ENCODE results near the gene MTMR11. TPM values are rescaled to one million over a fixed set of nuclear protein-coding genes. Genes with fewer than 3 reads are reported as not detected.
A peak's percentile ranks its signal among the peaks of the same experiment; 100 is the strongest.

The MTMR11 gene
- total and polyA plus RNA-seq, 2 of the 13 experiments (the other 11 are each of a cell fraction or from before 2014, with no cell fraction given) = 0.49 to 2.8 TPM

DNA sequence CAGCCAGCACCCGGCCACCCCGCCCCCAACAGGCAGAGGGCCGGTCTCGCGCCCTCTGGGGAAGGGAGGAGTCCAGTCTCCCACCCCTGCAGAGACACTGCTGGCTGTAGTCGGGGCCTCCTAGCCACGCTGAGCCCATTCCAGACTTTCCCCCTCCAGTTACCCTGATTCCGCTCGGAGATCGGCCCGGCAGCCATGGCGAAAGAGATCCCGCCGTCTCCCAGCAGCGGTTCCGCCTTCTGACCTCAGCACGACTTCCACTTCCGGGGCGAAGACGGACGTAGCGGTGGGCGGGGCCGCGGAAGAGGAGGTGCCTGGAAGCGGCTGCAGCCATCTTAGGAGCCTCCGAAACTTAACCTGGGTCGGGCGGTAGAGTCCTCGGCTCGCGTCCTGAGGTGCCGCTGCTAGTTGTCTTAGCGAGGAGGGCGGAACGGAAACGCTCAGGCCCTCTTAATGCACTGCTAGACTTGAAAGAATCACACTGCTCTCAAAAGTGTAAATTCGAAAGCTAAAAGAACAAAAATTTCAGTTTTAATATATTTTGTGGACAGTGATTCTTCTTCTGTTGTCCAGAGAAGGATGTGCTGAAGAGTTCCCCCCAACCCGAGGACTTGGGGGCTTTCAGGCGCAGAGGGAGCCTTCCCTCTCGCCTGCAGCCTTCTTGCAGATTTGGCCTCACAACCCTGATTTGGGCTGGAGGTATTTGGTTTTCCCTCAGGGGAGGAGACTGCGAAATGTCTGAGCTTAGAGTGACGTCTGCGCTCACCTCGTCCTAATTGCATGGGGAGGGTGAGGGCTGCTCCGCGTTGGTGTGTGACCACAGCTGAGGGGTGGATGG lies 8.9 kb downstream of the MTMR11 start, which contains the start of gene SF3B4 (continued):
- TF ChIP-seq FOXP1 (IDR thresholded peaks at IDR 0.05) (no peak), FOXP1 (CRISPR knock-in tag; IDR thresholded peaks at IDR 0.05) (no peak), ZNF792 (CRISPR knock-in tag; IDR thresholded peaks at IDR 0.05) (peak; percentile 38; the same call in 1 of the 2 replicates), MAFK (conservative IDR thresholded peaks at IDR 0.05 in 1 of 2, IDR thresholded peaks at IDR 0.05 in 1 of 2; ENCODE audit: low read length in 2 of 2) (no peak), MIER2 (CRISPR knock-in tag; IDR thresholded peaks at IDR 0.05) (peak; percentile 18; the same call in 1 of the 2 replicates), KLF6 (CRISPR knock-in tag; IDR thresholded peaks at IDR 0.05) (no peak; the same call in 1 of the 2 replicates), POLR2G (IDR thresholded peaks at IDR 0.05; ENCODE audit: low read depth, low read length) (peak; percentile 99), ISL2 (CRISPR knock-in tag; IDR thresholded peaks at IDR 0.05) (peak; percentile 37; the same call in 1 of the 2 replicates), MBD4 (IDR thresholded peaks at IDR 0.05; ENCODE audit: borderline replicate concordance, low read length) (no peak), BRD4 (CRISPR knock-in tag; IDR thresholded peaks at IDR 0.05) (peak; percentile 76), ZC3H13 (CRISPR knock-in tag; IDR thresholded peaks at IDR 0.05) (peak; percentile 73; the same call in 1 of the 2 replicates), ZNF878 (CRISPR knock-in tag; IDR thresholded peaks at IDR 0.05) (peak; percentile 58; the same call in 1 of the 2 replicates), FOXO1 (CRISPR knock-in tag; IDR thresholded peaks at IDR 0.05) (peak; percentile 36; the same call in 1 of the 2 replicates), ZBTB7B (CRISPR knock-in tag; IDR thresholded peaks at IDR 0.05) (no peak), ZNF335 (CRISPR knock-in tag; IDR thresholded peaks at IDR 0.05) (peak; percentile 73), ZNF564 (CRISPR knock-in tag; IDR thresholded peaks at IDR 0.05) (no peak), ZNF547 (CRISPR knock-in tag; IDR thresholded peaks at IDR 0.05) (peak; percentile 77), ZNF569 (CRISPR knock-in tag; IDR thresholded peaks at IDR 0.05; ENCODE audit: borderline replicate concordance) (no peak), GABPB1 (CRISPR knock-in tag; IDR thresholded peaks at IDR 0.05) (peak; percentile 99), HNRNPL (IDR thresholded peaks at IDR 0.05; ENCODE audit: low read depth, low read length) (peak; percentile 67; the same call in 1 of the 2 replicates), ZBTB38 (CRISPR knock-in tag; IDR thresholded peaks at IDR 0.05) (peak; percentile 32; the same call in 1 of the 2 replicates), ZC3H4 (CRISPR knock-in tag; IDR thresholded peaks at IDR 0.05; ENCODE audit: borderline replicate concordance) (peak; percentile 73; the same call in 1 of the 2 replicates), GFI1 (CRISPR knock-in tag; IDR thresholded peaks at IDR 0.05; ENCODE audit: borderline replicate concordance) (no peak; the same call in 1 of the 2 replicates), ETV6 (CRISPR knock-in tag; conservative IDR thresholded peaks at IDR 0.05) (0 out of 2 replicates have a peak, but pooled peaks have one; percentile 62), SIN3A (IDR thresholded peaks at IDR 0.05; ENCODE audit: borderline replicate concordance, low read depth, low read length) (peak; percentile 71; the same call in 1 of the 2 replicates), ZNF225 (CRISPR knock-in tag; IDR thresholded peaks at IDR 0.05) (peak; percentile 65; the same call in 1 of the 2 replicates), SP5 (CRISPR knock-in tag; IDR thresholded peaks at IDR 0.05; ENCODE audit: borderline replicate concordance, low read depth) (peak; percentile 83), ZFP36 (IDR thresholded peaks at IDR 0.05; ENCODE audit: borderline replicate concordance, low read depth, low read length, partially characterized antibody) (no peak), POLR2AphosphoS5 (IDR thresholded peaks at IDR 0.05; ENCODE audit: low read depth, low read length) (peak; percentile 99), ZNF672 (CRISPR knock-in tag; IDR thresholded peaks at IDR 0.05) (0 out of 2 replicates have a peak, but pooled peaks have one; percentile 66), GATAD2A (CRISPR knock-in tag; IDR thresholded peaks at IDR 0.05) (peak; percentile 28), ZNF891 (CRISPR knock-in tag; IDR thresholded peaks at IDR 0.05) (peak; percentile 34; the same call in 1 of the 2 replicates)
- TF ChIP-seq, protein P1, sequence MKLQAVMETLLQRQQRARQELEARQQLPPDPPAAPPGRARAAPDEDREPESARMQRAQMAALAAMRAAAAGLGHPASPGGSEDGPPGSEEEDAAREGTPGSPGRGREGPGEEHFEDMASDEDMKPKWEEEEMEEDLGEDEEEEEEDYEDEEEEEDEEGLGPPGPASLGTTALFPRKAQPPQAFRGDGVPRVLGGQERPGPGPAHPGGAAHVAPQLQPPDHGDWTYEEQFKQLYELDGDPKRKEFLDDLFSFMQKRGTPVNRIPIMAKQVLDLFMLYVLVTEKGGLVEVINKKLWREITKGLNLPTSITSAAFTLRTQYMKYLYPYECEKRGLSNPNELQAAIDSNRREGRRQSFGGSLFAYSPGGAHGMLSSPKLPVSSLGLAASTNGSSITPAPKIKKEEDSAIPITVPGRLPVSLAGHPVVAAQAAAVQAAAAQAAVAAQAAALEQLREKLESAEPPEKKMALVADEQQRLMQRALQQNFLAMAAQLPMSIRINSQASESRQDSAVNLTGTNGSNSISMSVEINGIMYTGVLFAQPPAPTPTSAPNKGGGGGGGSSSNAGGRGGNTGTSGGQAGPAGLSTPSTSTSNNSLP (IDR thresholded peaks at IDR 0.05; ENCODE audit: low read depth, low read length) = 0 out of 2 replicates have a peak, but pooled peaks have one; percentile 11
